ENCODE data around the gene ALDH3A1.

DNA sequence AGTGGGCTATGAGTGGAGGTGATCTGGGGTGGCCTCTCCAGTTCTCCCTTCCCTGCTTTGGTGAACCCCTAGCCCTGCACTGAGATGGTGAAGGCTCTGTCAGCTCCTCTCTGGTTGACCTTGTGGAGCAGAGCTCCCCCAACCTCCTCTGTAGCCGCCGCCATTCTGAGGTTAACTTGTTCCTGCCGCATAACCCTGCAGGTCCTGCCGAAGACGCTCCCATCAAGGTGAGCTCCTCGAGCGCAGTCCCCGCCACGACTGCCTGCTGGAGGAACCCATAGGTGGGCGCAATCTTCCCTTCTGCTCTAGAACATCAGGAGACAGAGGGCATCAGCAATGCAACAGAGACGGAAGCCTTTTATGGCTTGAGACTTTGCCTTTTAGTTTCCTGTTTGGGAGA, 16.5 kb downstream of the ALDH3A1 start:
- TF ChIP-seq, protein P1, sequence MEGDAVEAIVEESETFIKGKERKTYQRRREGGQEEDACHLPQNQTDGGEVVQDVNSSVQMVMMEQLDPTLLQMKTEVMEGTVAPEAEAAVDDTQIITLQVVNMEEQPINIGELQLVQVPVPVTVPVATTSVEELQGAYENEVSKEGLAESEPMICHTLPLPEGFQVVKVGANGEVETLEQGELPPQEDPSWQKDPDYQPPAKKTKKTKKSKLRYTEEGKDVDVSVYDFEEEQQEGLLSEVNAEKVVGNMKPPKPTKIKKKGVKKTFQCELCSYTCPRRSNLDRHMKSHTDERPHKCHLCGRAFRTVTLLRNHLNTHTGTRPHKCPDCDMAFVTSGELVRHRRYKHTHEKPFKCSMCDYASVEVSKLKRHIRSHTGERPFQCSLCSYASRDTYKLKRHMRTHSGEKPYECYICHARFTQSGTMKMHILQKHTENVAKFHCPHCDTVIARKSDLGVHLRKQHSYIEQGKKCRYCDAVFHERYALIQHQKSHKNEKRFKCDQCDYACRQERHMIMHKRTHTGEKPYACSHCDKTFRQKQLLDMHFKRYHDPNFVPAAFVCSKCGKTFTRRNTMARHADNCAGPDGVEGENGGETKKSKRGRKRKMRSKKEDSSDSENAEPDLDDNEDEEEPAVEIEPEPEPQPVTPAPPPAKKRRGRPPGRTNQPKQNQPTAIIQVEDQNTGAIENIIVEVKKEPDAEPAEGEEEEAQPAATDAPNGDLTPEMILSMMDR (IDR thresholded peaks at IDR 0.05) = no peak
- TF ChIP-seq POLR2A (IDR thresholded peaks at IDR 0.05) = no peak
